ENCODE results near the gene CCS. TPM values are rescaled to one million over a fixed set of nuclear protein-coding genes. Genes with fewer than 3 reads are reported as not detected.
"Not testable (repeated sequence)": the region's sequence is repeated elsewhere in the genome, so short reads cannot be mapped to it uniquely, and the experiment has no call there.

Gene CCS
- total and polyA plus RNA-seq, 7 experiments from 2014 or later: 32.8 to 63.5 (median 42.5) TPM

DNA sequence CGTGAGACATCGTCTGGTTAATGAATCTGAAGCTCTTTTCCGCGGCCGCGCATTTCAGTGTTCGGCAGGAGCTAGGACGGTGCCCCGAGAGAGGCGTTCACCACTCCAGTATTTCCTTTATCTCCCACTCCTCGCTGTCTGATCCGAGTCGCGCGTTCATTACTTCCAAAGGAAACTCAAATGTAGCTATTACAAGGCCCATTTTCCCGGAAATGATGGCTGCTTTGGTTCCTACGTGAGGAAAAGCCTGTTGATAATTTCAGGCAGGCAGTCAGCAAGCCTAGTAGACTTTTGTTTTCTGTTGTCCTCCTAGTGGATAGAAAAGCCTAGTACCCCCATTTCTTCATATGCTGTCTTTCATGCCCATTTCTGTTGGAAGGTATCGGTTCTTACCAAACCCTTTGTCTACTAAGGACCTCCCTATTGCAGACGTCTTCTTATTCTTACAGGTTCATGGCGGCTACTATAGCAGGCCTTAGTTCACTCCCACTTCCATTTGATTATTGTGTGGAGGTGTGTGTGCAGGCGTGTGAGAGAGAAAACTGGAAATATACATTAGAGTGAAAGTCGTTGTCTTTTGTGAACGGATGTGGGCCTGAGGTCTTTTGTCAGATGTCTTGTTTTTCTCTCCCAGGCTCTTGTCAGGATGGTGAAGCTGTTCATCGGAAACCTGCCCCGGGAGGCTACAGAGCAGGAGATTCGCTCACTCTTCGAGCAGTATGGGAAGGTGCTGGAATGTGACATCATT is 46.3 kb downstream of the CCS start:
- DNase-seq (peak in 7 of 9 donors; percentile 54 to 69 (median 57)), ATAC-seq (peak; percentile 2)
- H3K4me3 ChIP-seq (ENCODE audit: low read length): peak overlapping the region; percentile 91
- H3K4me1 ChIP-seq (ENCODE audit: control insufficient read depth in 2 of 2, insufficient read depth in 2 of 2, low read length in 2 of 2): peaks cover 52 to 54% of the 10 kb centered on the region in 2 donors
- intact Hi-C loops (cut with micrococcal nuclease): loop anchor here in 1 of 2 donors (2.0 to 5.0 kb wide), 3 partner anchors 14 to 318 kb away; partner anchors contain the start of gene PC
- H3K27ac Mint-ChIP-seq: peak overlapping the region; percentile 87 to 98 (median 96)
- H3K27ac ChIP-seq (ENCODE audit: low read depth, low read length): peak overlapping the region; percentile 93
- no peaks in the 10 kb centered on the region for H3K27me3 Mint-ChIP-seq
- H3K9me3 Mint-ChIP-seq: peaks cover 0 to 5% (median 0%) of the 10 kb centered on the region in 11 donors
- H3K4me3 Mint-ChIP-seq: peak overlapping the region; percentile 92 to 100 (median 94)
- peaks cover 33 to 49% (median 36%) of the 10 kb centered on the region in 3 experiments for H3K36me3 ChIP-seq (ENCODE audit: control insufficient read depth in 2 of 3, insufficient read depth in 3 of 3, low read length in 3 of 3)
- H3K4me1 Mint-ChIP-seq: peaks cover 52 to 80% (median 74%) of the 10 kb centered on the region in 7 donors
- peaks cover 17 to 48% (median 46%) of the 10 kb centered on the region in 5 donors for H3K36me3 Mint-ChIP-seq
- ChIA-PET POLR2A (interaction anchor here (0.6 to 18.2 kb wide), 19 partner anchors 9 to 678 kb away, joined by 3 to 376 read pairs (median 5); partner anchors contain the start of genes BBS1, CCDC87, CTSF and DPP3), CTCF (interaction anchor here (0.7 to 3.8 kb wide), 7 partner anchors 15 to 92 kb away, joined by 3 to 13 read pairs (median 3); partner anchors contain the start of gene RBM4B)
- H3K27me3 ChIP-seq (ENCODE audit: control insufficient read depth in 2 of 2, insufficient read depth in 2 of 2, low read length in 2 of 2): no peaks in the 10 kb centered on the region
- no peaks in the 10 kb centered on the region for H3K9me3 ChIP-seq (ENCODE audit: control insufficient read depth in 2 of 3, low read length in 3 of 3)

- H3K27ac Mint-ChIP-seq: peak overlapping the region; percentile 87 to 98 (median 96)
- peak overlapping the region; percentile 91 for H3K4me3 ChIP-seq (ENCODE audit: low read length)
- ChIA-PET POLR2A (interaction anchor here (0.6 to 18.2 kb wide), 12 partner anchors 9 to 130 kb away, joined by 3 to 376 read pairs (median 5); partner anchors contain the start of genes BBS1, CTSF, RBM14 and RBM4B), CTCF (interaction anchor here (1.0 to 3.8 kb wide), 3 partner anchors 20 to 38 kb away, joined by 3 to 13 read pairs (median 3); partner anchors contain the start of gene RBM4B)
- not testable (repeated sequence) for DNase-seq; H3K9me3 Mint-ChIP-seq; H3K9me3 ChIP-seq (ENCODE audit: control insufficient read depth in 2 of 3, low read length in 3 of 3); H3K27me3 Mint-ChIP-seq; H3K27me3 ChIP-seq (ENCODE audit: control insufficient read depth in 2 of 2, insufficient read depth in 2 of 2, low read length in 2 of 2); ATAC-seq
- intact Hi-C loops (cut with micrococcal nuclease): loop anchor here in 1 of 2 donors (2.0 to 5.0 kb wide), 3 partner anchors 13 to 317 kb away; partner anchors contain the start of gene PC
- peaks cover 22 to 50% (median 46%) of the 10 kb centered on the region in 5 donors for H3K36me3 Mint-ChIP-seq
- H3K4me1 ChIP-seq (ENCODE audit: control insufficient read depth in 2 of 2, insufficient read depth in 2 of 2, low read length in 2 of 2): peaks cover 54 to 58% of the 10 kb centered on the region in 2 donors
- peak overlapping the region; percentile 93 for H3K27ac ChIP-seq (ENCODE audit: low read depth, low read length)
- peaks cover 38 to 55% (median 39%) of the 10 kb centered on the region in 3 experiments for H3K36me3 ChIP-seq (ENCODE audit: control insufficient read depth in 2 of 3, insufficient read depth in 3 of 3, low read length in 3 of 3)
- peak overlapping the region; percentile 92 to 100 (median 94) for H3K4me3 Mint-ChIP-seq
- peaks cover 53 to 80% (median 74%) of the 10 kb centered on the region in 7 donors for H3K4me1 Mint-ChIP-seq
Observed at GRCh38 chr11:66639814-66640340, 46.9 kb downstream of the CCS start.

DNA sequence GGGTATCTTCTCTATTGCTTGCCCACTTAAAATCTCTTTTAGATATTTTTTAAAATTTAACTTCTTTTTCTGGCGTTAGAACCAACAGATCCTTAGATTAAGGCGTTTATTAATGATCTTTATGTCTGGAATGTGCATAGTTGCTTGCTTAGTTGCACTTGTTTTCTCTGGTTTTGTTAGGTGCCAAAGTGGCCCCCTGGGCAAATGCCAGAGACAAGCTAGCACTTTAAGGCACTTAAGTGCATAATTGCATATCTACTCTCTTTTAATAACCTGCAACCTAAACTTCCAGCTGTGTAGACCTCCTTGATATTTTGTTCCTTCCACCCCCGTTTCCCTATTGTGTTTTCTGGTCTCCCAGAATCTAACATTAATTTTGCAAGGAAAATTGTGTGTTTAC is 48.8 kb downstream of the CCS start:
- Histone ChIP-seq H3K27ac (ENCODE audit: low read depth, low read length) (peak overlapping the region; percentile 93), H3K4me1 (ENCODE audit: control insufficient read depth in 2 of 2, insufficient read depth in 2 of 2, low read length in 2 of 2) (peaks cover 63 to 78% of the 10 kb centered on the region in 2 donors), H3K36me3 (ENCODE audit: control insufficient read depth in 2 of 3, insufficient read depth in 3 of 3, low read length in 3 of 3) (peaks cover 51 to 74% (median 52%) of the 10 kb centered on the region in 3 experiments), H3K4me3 (ENCODE audit: low read length) (peak overlapping the region; percentile 91), H3K27me3 (ENCODE audit: control insufficient read depth in 2 of 2, insufficient read depth in 2 of 2, low read length in 2 of 2) (no peaks in the 10 kb centered on the region), H3K9me3 (ENCODE audit: control insufficient read depth in 2 of 3, low read length in 3 of 3) (no peaks in the 10 kb centered on the region)
- Mint-ChIP-seq H3K9me3 (peaks cover 0 to 7% (median 0%) of the 10 kb centered on the region in 11 donors), H3K4me3 (peak overlapping the region; percentile 21 to 100 (median 94)), H3K36me3 (peaks cover 33 to 69% (median 66%) of the 10 kb centered on the region in 5 donors), H3K27ac (peak overlapping the region in 8 of 9 donors; percentile 32 to 98 (median 83)), H3K4me1 (peaks cover 73 to 92% (median 88%) of the 10 kb centered on the region in 7 donors), H3K27me3 (no peaks in the 10 kb centered on the region)
- ChIA-PET CTCF (no interaction called here), POLR2A (interaction anchor here (2.3 to 18.2 kb wide), 3 partner anchors 20 to 36 kb away, joined by 11 to 376 read pairs (median 54); partner anchors contain the start of genes RBM14 and RBM4B)
- DNase-seq (no peak), ATAC-seq (no peak)
- intact Hi-C loops (cut with micrococcal nuclease): no loop called here

GRCh38 chr11:66643745-66644437 is 50.9 kb downstream of the CCS start:
- Mint-ChIP-seq H3K4me3 (peak overlapping the region; percentile 6 to 100 (median 94)), H3K36me3 (peaks cover 37 to 79% (median 76%) of the 10 kb centered on the region in 5 donors), H3K9me3 (peaks cover 0 to 7% (median 0%) of the 10 kb centered on the region in 11 donors), H3K27me3 (no peaks in the 10 kb centered on the region), H3K27ac (peak overlapping the region in 5 of 9 donors; percentile 48 to 98 (median 93)), H3K4me1 (peaks cover 79 to 92% (median 91%) of the 10 kb centered on the region in 7 donors)
- no peaks in the 10 kb centered on the region for H3K27me3 ChIP-seq (ENCODE audit: control insufficient read depth in 2 of 2, insufficient read depth in 2 of 2, low read length in 2 of 2)
- ATAC-seq: no peak
- DNase-seq: no peak
- CTCF ChIA-PET: interaction anchor here (1.1 kb wide), 1 partner anchor 35 kb away, joined by 3 read pairs; no protein-coding TSS in a partner anchor
- H3K9me3 ChIP-seq (ENCODE audit: control insufficient read depth in 2 of 3, low read length in 3 of 3): no peaks in the 10 kb centered on the region
- peaks cover 56 to 78% of the 10 kb centered on the region in 2 donors for H3K4me1 ChIP-seq (ENCODE audit: control insufficient read depth in 2 of 2, insufficient read depth in 2 of 2, low read length in 2 of 2)
- intact Hi-C loops (cut with micrococcal nuclease): loop anchor here in 1 of 2 donors (2.0 kb wide), 1 partner anchor 19 kb away; no protein-coding TSS in a partner anchor
- POLR2A ChIA-PET: interaction anchor here (1.0 to 18.2 kb wide), 3 partner anchors 10 to 34 kb away, joined by 3 to 376 read pairs (median 11); partner anchors contain the start of genes RBM14 and RBM4B
- peak overlapping the region; percentile 5 for H3K4me3 ChIP-seq (ENCODE audit: low read length)
- H3K36me3 ChIP-seq (ENCODE audit: control insufficient read depth in 2 of 3, insufficient read depth in 3 of 3, low read length in 3 of 3): peaks cover 55 to 86% (median 60%) of the 10 kb centered on the region in 3 experiments
- peak overlapping the region; percentile 5 for H3K27ac ChIP-seq (ENCODE audit: low read depth, low read length)

- H3K4me3 ChIP-seq (ENCODE audit: low read length): no peak overlapping the region
Observed at GRCh38 chr11:66646828-66647227, 53.8 kb downstream of the CCS start.

More at GRCh38 chr11:66646828-66647227, 53.8 kb downstream of the CCS start:
- ChIA-PET CTCF (interaction anchor here (0.9 kb wide), 1 partner anchor 31 kb away, joined by 3 read pairs; the partner anchor contains the start of gene RBM4B), POLR2A (interaction anchor here (0.9 to 18.2 kb wide), 4 partner anchors 9 to 55 kb away, joined by 3 to 376 read pairs (median 4); partner anchors contain the start of genes RBM14 and RBM4)
- Mint-ChIP-seq H3K4me1 (peaks cover 60 to 88% (median 81%) of the 10 kb centered on the region in 7 donors), H3K27me3 (no peaks in the 10 kb centered on the region), H3K27ac (peak overlapping the region in 6 of 9 donors; percentile 20 to 64 (median 48)), H3K36me3 (peaks cover 30 to 66% (median 60%) of the 10 kb centered on the region in 5 donors), H3K9me3 (peaks cover 0 to 5% (median 0%) of the 10 kb centered on the region in 11 donors), H3K4me3 (peak overlapping the region in 7 of 10 donors; percentile 20 to 100 (median 65))
- H3K4me1 ChIP-seq (ENCODE audit: control insufficient read depth in 2 of 2, insufficient read depth in 2 of 2, low read length in 2 of 2): peaks cover 35 to 56% of the 10 kb centered on the region in 2 donors
- H3K9me3 ChIP-seq (ENCODE audit: control insufficient read depth in 2 of 3, low read length in 3 of 3): no peaks in the 10 kb centered on the region
- no peak for DNase-seq
- intact Hi-C loops (cut with micrococcal nuclease): loop anchor here in 1 of 2 donors (1.0 kb wide), 1 partner anchor 9 kb away; the partner anchor contains the start of gene RBM4
- ATAC-seq: no peak
- H3K27ac ChIP-seq (ENCODE audit: low read depth, low read length): no peak overlapping the region
- no peaks in the 10 kb centered on the region for H3K27me3 ChIP-seq (ENCODE audit: control insufficient read depth in 2 of 2, insufficient read depth in 2 of 2, low read length in 2 of 2)
- peaks cover 37 to 85% (median 49%) of the 10 kb centered on the region in 3 experiments for H3K36me3 ChIP-seq (ENCODE audit: control insufficient read depth in 2 of 3, insufficient read depth in 3 of 3, low read length in 3 of 3)

All from naive thymus-derived CD4-positive, alpha-beta T cell (primary cell).